NCI-H1105 (cell line): ENCODE measurements around the gene CRB1.
A peak's percentile ranks its signal among the peaks of the same experiment; 100 is the strongest.
"Not testable (repeated sequence)": the region's sequence is repeated elsewhere in the genome, so short reads cannot be mapped to it uniquely, and the experiment has no call there.

Experiments
- DNase-seq: peaks from one replicate; lab custom pipeline; 2025; lab: John Stamatoyannopoulos, UW

Gene CRB1

GRCh38 chr1:197463142-197463541, 195.1 kb downstream of the CRB1 start:
- DNase-seq: no peak

GRCh38 chr1:197464044-197464443, 196.0 kb downstream of the CRB1 start:
- DNase-seq: no peak

GRCh38 chr1:197465528-197466327, 197.7 kb downstream of the CRB1 start:
- DNase-seq: no peak

- no peak for DNase-seq
Measured at GRCh38 chr1:197466813-197467212, 198.8 kb downstream of the CRB1 start.

GRCh38 chr1:197467881-197468280, 199.8 kb downstream of the CRB1 start:
- DNase-seq: no peak

GRCh38 chr1:197468543-197469175, 200.6 kb downstream of the CRB1 start:
- no peak for DNase-seq

GRCh38 chr1:197469620-197470210, 201.7 kb downstream of the CRB1 start:
- no peak for DNase-seq

GRCh38 chr1:197470330-197470729, 202.3 kb downstream of the CRB1 start:
- no peak for DNase-seq

GRCh38 chr1:197471248-197471985, 203.4 kb downstream of the CRB1 start:
- DNase-seq: no peak

GRCh38 chr1:197472141-197472540, 204.1 kb downstream of the CRB1 start:
- DNase-seq: no peak

GRCh38 chr1:197480446-197480845, 212.4 kb downstream of the CRB1 start:
- no peak for DNase-seq

- no peak for DNase-seq
Measured at GRCh38 chr1:197481101-197481500, 213.0 kb downstream of the CRB1 start.

GRCh38 chr1:197485790-197486189, 217.7 kb downstream of the CRB1 start:
- peak; percentile 10 for DNase-seq

GRCh38 chr1:197486946-197487345, 218.9 kb downstream of the CRB1 start:
- DNase-seq: peak; percentile 65

- DNase-seq: not testable (repeated sequence)
Measured at GRCh38 chr1:197491505-197491904, 223.5 kb downstream of the CRB1 start.

GRCh38 chr1:197496722-197497121, 228.7 kb downstream of the CRB1 start:
- no peak for DNase-seq

GRCh38 chr1:197510691-197511378, 242.8 kb downstream of the CRB1 start:
- no peak for DNase-seq

- DNase-seq: no peak
Measured at GRCh38 chr1:197515421-197515820, 247.4 kb downstream of the CRB1 start.

GRCh38 chr1:197519741-197520334, 251.8 kb downstream of the CRB1 start:
- DNase-seq: no peak

- DNase-seq: peak; percentile 24
Measured at GRCh38 chr1:197521118-197521739, 253.2 kb downstream of the CRB1 start.
